ENCODE measurements around the gene NPC1. TPM values are rescaled to one million over a fixed set of nuclear protein-coding genes. Genes with fewer than 3 reads are reported as not detected.

Gene NPC1
- polyA plus RNA-seq, 1 donor (not counting 4 experiments of a cell fraction or from before 2014, with no cell fraction given) = 49.9 TPM

GRCh38 chr18:23619388-23619881, 33.1 kb upstream of the NPC1 start:
- Histone ChIP-seq H3K9me1 (ENCODE audit: control insufficient read depth, extremely low read depth, insufficient read depth, low read length) (no peaks in the 10 kb centered on the region), H3K27ac (ENCODE audit: control insufficient read depth, insufficient read depth, low read length) (no peak overlapping the region)

GRCh38 chr18:23618862-23619387, 32.6 kb upstream of the NPC1 start:
- no peaks in the 10 kb centered on the region for H3K9me1 ChIP-seq (ENCODE audit: control insufficient read depth, extremely low read depth, insufficient read depth, low read length)
- H3K9ac ChIP-seq (ENCODE audit: control insufficient read depth, extremely low read depth, insufficient read depth, low read length) = peak overlapping the region; percentile 31
- dilution Hi-C loops (cut with MboI; ENCODE audit: extremely low pct_ligation_motif_present, low sequenced_read_pairs) = no loop called here
- no peaks in the 10 kb centered on the region for H3K36me3 ChIP-seq (ENCODE audit: control insufficient read depth in 2 of 2, extremely low read depth in 1 of 2, insufficient read depth in 2 of 2, low read length in 2 of 2)
- peaks cover 10% of the 10 kb centered on the region for H3K4me1 ChIP-seq (ENCODE audit: control insufficient read depth, extremely low read depth, insufficient read depth, low read length)
- H3K27ac ChIP-seq (ENCODE audit: control insufficient read depth, insufficient read depth, low read length) = no peak overlapping the region
- H4K20me1 ChIP-seq (ENCODE audit: control insufficient read depth, extremely low read depth, insufficient read depth, low read length) = no peaks in the 10 kb centered on the region
- peak overlapping the region; percentile 89 for H2AFZ ChIP-seq (ENCODE audit: control insufficient read depth, low read length)
- no peaks in the 10 kb centered on the region for H3K79me2 ChIP-seq (ENCODE audit: control insufficient read depth, insufficient read depth, low read length)
- H3K27me3 ChIP-seq (ENCODE audit: control insufficient read depth, extremely low read depth, insufficient read depth, low read length) = peaks cover 19% of the 10 kb centered on the region
- DNase-seq (ENCODE audit: low read depth, low spot score) = no peak
- peak overlapping the region; percentile 25 to 54 (median 48) for H3K4me3 ChIP-seq (ENCODE audit: control insufficient read depth in 2 of 3, extremely low read depth in 1 of 3, insufficient read depth in 2 of 3, low read depth in 1 of 3, low read length in 3 of 3)
- peak overlapping the region; percentile 71 for H3K4me2 ChIP-seq (ENCODE audit: control insufficient read depth, extremely low read depth, insufficient read depth, low read depth, low read length)
- no peaks in the 10 kb centered on the region for H3K9me3 ChIP-seq (ENCODE audit: control insufficient read depth, low read depth, low read length)
- TF ChIP-seq EZH2 (IDR thresholded peaks at IDR 0.05; ENCODE audit: low read length) (no peak), CTCF (optimal IDR thresholded peaks at IDR 0.05 in 1 of 3, IDR thresholded peaks at IDR 0.05 in 1 of 3, conservative IDR thresholded peaks at IDR 0.05 in 1 of 3; ENCODE audit: extremely low read depth in 1 of 3, insufficient read depth in 2 of 3, low read length in 3 of 3) (peak in 1 of 3 experiments; percentile 4)
- no peak for FAIRE-seq

More at GRCh38 chr18:23619388-23619881, 33.1 kb upstream of the NPC1 start:
- Histone ChIP-seq H3K4me1 (ENCODE audit: control insufficient read depth, extremely low read depth, insufficient read depth, low read length) (peaks cover 10% of the 10 kb centered on the region), H3K27me3 (ENCODE audit: control insufficient read depth, extremely low read depth, insufficient read depth, low read length) (peaks cover 19% of the 10 kb centered on the region), H3K4me2 (ENCODE audit: control insufficient read depth, extremely low read depth, insufficient read depth, low read depth, low read length) (peak overlapping the region; percentile 71), H3K9ac (ENCODE audit: control insufficient read depth, extremely low read depth, insufficient read depth, low read length) (peak overlapping the region; percentile 31), H3K9me3 (ENCODE audit: control insufficient read depth, low read depth, low read length) (no peaks in the 10 kb centered on the region), H4K20me1 (ENCODE audit: control insufficient read depth, extremely low read depth, insufficient read depth, low read length) (no peaks in the 10 kb centered on the region), H2AFZ (ENCODE audit: control insufficient read depth, low read length) (peak overlapping the region; percentile 89), H3K36me3 (ENCODE audit: control insufficient read depth in 2 of 2, extremely low read depth in 1 of 2, insufficient read depth in 2 of 2, low read length in 2 of 2) (no peaks in the 10 kb centered on the region), H3K79me2 (ENCODE audit: control insufficient read depth, insufficient read depth, low read length) (no peaks in the 10 kb centered on the region), H3K4me3 (ENCODE audit: control insufficient read depth in 2 of 3, extremely low read depth in 1 of 3, insufficient read depth in 2 of 3, low read depth in 1 of 3, low read length in 3 of 3) (peak overlapping the region; percentile 25 to 54 (median 48))
- FAIRE-seq = no peak
- TF ChIP-seq EZH2 (IDR thresholded peaks at IDR 0.05; ENCODE audit: low read length) = no peak
- peak in 1 of 3 experiments; percentile 15 for TF ChIP-seq CTCF (optimal IDR thresholded peaks at IDR 0.05 in 1 of 3, IDR thresholded peaks at IDR 0.05 in 1 of 3, conservative IDR thresholded peaks at IDR 0.05 in 1 of 3; ENCODE audit: extremely low read depth in 1 of 3, insufficient read depth in 2 of 3, low read length in 3 of 3)
- dilution Hi-C loops (cut with MboI; ENCODE audit: extremely low pct_ligation_motif_present, low sequenced_read_pairs) = no loop called here
- DNase-seq (ENCODE audit: low read depth, low spot score) = no peak
